SH-SY5Y (cell line): ENCODE data around the gene TXNDC2.

Source experiments
- GATA2 ChIP-seq: IDR thresholded peaks from 2 replicates; pipeline ENCODE4 v1.6.1; 2011; ENCODE audit warnings: mild to moderate bottlenecking, low read depth, low read length
- GATA3 ChIP-seq: IDR thresholded peaks from 2 replicates; pipeline ENCODE4 v1.6.1; 2011; ENCODE audit warnings: low read depth, mild to moderate bottlenecking, low read length, moderate library complexity

GRCh38 chr18:9849407-9850283, 36.1 kb upstream of the TXNDC2 start:
- TF ChIP-seq GATA2 (no peak), GATA3 (no peak)
